CD1c-positive myeloid dendritic cell (primary cell): Measurements from ENCODE around the gene WWC1.
"Not testable (repeated sequence)": the region's sequence is repeated elsewhere in the genome, so short reads cannot be mapped to it uniquely, and the experiment has no call there.

Experiments used
- DNase-seq: peaks from one replicate; pipeline ENCODE4 v3.0.0-alpha.2; 2016; ENCODE audit errors: extremely low spot score

The WWC1 gene

DNA sequence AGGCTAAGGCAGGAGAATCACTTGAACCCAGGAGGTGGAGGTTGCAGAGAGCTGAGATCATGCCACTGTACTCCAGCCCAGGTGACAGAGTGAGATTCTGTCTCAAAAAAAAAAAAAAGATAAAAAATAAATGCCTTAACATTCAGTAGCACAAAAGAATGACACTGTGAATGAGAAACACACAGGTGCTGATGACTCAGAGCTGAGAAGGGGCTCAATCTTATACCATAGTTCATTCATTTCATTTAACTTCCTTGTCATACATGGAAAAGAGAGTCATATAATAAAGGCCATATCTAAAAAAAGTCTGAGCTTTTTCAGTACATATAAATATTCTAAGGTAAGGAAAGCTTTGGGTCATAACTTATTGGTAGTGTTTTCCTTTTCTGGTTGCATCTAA is 40.6 kb downstream of the WWC1 start:
- no peak for DNase-seq

DNA sequence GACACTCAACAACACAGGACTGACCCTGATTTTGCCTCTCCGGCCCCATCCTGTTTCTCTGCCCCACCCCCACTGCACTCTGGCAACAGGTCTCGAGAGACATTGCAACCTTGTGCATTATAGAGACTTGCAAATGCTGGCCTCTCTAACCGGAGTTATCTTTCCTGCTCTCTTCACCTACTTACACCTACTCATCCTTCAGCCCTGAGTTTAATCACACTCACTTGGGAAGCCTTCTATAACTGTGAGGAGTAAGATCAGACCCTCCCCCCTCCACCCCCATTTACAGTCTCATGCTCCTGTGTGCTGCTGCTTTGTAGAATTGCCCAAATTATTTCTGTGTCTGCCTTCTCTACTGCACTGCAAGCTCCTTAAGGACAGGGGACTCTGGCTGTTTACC is 42.8 kb downstream of the WWC1 start:
- no peak for DNase-seq

DNA sequence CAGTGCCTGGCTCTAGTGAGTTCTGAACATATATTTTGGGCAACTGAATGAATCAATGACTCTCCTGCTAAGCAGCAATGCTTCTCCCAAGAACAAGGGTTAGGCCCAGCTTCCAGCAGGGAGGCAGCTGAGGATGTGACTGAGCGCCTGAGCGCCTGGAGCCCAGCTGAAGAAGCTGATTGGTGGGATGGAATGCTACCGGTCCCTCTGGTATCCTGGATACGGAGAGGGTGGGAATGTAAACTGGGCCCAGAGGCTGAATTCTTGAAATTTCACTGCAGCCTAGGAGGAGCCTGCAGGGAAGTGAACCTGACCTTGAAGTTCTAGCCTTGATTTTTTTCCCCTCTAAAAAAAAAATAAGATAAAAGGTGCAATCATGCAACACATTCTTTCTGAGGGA is 43.2 kb downstream of the WWC1 start:
- no peak for DNase-seq

DNA sequence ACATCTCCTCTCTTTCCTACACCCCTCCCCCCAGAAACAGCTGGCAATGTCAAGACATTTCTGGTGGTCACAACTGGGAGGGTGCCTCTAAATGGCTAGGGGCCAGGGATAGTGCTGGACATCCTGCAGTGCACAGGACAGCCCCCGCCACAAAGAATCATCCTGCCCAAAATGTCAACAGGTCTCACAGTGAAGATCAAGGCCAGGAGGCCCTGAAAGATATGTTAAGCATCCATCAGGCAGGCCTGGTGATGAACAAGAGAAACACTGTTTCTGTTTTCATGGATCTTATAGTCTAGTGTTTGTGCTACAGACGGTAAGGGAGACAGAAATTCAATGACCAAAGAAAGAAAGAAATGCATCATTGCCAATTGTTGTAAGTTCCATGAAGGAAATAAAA is 45.9 kb downstream of the WWC1 start:
- DNase-seq: no peak

DNA sequence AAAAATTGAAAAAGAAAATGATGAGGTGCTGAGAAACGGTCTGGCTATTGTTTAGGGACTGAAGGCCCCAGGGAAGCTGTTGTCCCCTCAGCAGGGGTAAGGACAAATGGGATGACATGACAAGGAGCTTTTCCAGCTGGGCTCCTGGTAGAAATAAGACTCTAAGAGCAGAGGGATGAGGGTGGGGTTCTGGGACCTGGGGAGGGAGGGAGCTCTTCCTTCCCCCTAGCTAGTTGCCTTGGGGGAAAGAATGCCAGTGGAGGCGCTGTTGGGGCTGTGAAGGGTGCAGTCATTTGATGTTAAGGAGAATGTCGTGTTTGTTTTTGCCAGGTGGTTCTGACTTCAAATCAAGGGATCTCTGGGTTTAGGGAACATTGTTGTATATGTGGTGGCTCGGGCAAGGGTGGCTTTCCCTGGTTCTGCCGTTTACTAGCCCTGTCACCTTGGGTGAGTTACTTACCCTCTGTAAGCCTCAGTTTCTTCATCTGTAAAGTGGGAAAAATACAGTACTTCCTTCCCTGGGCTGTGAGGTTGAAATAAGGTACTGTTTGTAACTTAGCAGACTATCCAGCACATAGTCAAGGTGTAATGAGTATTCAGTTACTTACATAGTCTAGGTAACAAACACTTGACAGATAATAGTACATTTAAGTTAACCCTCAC is 47.8 kb downstream of the WWC1 start:
- no peak for DNase-seq

DNA sequence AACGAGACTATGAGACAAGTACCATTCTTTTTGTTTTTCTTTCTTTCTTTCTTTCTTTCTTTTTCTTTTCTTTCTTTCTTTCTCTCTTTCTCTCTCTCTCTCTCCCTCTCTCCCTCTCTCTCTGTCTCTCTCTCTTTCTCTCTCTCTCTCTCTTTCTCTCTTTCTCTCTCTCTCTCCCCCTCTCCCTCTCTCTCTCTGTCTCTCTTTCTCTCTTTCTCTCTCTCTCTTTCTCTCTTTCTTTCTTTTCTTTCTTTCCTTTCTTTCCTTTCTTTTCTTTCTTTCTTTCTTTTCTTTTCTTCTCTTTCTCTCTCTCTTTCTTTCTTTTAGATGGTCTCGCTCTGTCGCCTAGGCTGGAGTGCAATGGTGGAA is 48.3 kb downstream of the WWC1 start:
- DNase-seq: not testable (repeated sequence)

DNA sequence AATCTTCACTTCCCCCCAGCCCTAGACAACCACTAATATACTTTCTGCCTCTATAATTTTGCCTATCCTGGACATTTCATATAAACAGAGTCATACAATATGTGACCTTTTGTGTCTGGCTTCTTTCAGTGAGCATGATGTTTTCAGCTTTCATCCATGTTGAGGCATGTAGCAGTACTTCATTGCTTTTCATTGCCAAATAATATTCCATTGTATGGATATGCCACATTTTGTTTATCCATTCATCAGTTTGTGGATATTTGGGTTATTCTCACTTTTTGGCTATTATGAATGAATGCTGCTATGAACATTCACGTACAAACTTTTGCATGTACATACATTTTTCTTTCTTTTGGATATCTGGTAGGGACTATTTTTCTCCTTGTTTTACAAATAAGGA is 49.0 kb downstream of the WWC1 start:
- DNase-seq: no peak

DNA sequence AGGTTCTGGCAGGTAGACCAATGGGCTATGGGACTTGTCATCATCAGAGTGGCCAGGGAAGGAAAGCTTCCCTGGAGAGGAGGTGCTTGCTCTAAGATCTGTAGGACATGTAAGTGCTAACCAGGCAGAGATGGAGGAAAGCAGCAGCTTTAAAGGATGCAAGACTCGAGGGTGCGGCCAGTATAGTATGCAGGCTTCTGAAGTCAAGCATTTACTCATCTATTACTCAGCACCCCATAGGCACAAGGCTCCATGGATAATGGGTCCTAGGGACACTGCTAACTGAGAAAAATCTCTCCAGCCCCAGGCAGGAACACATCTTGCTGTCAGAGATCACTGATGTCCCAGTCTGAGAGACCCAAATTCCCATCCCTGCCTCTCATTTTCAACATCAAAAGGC is 49.7 kb downstream of the WWC1 start:
- DNase-seq: no peak

DNA sequence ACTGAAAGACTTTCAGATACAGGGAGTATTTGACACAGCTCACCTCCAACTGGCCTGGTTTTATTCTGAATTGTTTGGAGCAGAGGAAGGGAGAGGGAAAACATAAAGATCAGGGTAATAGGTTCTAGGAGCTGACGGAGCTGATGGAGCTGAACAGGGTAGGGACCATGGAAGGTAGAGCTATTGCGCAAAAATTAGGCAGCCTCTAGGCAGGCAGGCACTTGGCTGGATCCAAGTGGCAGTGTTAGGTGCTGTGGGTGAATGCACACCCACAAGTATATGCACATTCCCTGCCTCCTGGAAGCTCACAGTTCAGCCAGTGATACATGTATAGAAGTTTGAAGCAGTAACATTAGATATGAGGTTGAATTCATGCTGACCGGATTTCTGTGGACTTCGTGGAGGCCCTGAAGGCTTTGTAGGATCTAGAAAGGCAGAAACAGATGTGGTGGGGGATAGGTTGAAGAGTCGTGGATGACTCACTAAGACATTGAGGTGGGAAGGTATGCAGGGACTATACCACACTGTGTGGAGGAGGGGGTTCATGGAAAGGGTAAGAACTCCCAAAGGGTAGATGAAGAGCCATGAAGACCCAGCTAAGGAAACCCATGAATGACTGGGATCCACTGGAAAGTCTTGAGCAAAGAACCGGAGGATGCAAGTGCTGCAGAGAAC is 50.8 kb downstream of the WWC1 start:
- DNase-seq: no peak

DNA sequence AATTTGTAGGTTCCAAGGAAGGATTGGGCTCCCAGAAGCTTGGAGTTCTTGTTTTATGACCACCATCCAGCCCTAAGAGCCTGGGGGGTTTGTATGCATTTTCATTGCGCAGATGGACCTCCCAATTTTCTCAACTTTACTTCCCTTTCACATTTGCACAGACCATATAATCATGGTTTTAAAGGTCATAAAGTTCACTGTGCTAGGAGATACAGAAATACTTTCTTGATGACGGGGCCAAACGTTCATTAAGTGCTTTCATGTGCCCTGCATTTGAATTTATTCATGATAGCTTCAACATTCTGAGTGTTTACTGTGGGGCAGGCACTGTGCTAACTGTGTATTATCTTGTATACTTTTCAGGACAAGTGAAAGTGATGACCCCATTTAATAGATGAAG is 51.5 kb downstream of the WWC1 start:
- DNase-seq: no peak

DNA sequence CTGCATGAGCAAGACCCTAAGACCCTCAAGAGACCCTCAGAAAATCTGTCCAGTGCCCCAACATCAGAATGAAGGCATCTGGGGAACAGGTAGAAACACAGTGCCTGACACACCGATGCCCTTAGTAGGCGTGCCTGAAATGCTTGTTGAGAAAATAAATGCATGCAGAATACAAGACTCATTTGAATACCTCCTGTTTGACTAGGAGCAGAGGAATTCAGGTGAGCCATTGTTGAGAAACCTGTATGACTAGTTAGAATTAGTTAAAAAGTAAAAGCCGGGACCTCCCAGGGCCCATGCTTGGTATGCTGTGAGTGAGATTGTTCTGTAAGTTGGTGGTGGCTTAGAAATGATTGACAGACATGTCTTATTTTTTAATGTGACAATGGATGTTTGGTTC is 55.0 kb downstream of the WWC1 start:
- no peak for DNase-seq

DNA sequence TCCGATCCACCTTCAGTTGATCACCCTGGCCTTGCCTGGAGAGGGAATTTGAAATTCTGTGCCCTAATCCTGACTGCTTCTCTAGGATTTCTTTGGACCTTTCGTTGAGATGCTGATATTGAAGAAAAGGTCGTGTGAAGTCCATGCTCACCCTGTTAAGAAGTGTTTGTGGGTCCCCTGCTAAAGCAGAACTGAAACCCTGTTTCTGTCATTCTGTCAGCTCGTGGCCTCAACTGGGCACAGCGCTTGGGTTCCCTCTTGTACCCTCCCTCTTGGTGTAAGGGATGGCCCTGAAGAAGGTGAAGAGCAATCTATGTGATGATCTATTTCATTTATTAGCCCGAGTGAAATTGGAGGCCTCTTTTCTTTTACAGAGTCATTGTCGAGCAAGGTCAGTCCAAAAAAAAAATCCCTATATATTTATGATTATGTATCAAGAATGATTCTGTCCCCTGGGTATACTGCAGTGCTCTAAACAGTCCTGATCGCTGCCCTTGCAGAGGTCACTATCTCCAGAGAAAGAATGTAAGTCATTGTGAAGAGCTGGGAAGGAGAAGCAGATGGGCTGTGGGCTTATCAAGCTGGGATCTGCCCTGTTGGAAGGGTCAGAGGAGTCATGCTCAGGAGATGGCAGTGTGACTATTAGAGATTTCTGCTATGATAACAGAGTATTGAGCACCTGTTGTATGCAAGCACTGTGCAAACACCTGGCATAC is 56.1 kb downstream of the WWC1 start:
- no peak for DNase-seq

DNA sequence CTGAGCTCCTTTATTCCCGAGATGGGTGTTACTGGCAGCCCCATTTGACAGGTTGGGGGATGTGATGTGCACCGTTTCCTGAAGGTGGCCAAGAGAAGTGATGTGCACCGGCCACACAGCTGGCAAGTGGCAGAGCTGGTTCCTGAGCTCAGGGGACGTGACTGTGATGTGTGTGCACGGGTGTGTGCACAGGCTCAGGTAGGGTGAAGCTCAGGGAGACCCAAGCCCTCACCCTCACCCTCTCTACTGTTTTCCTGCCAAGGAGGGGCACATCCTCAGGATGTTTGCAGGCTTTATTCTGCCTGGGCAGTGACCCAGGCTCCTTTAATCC is 56.6 kb downstream of the WWC1 start:
- no peak for DNase-seq

DNA sequence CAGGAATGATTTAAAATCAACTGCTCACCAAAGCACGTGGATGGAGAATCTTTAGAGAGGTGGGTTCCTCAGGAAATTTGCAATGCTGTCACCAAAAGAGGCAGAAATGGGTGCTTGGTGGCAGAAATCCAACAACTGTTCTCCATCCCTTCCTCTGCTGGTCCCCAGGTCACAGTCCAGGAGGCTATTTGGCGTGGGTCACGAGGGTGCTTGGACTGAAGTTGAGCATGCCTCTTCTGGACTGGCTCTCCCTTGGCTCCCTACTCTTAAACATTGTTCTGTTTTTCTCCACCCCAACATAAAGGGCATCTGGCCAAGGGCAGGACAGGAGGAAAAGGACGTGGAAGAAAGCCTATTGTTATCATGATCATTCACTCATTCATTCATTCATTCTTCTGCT is 58.9 kb downstream of the WWC1 start:
- no peak for DNase-seq

DNA sequence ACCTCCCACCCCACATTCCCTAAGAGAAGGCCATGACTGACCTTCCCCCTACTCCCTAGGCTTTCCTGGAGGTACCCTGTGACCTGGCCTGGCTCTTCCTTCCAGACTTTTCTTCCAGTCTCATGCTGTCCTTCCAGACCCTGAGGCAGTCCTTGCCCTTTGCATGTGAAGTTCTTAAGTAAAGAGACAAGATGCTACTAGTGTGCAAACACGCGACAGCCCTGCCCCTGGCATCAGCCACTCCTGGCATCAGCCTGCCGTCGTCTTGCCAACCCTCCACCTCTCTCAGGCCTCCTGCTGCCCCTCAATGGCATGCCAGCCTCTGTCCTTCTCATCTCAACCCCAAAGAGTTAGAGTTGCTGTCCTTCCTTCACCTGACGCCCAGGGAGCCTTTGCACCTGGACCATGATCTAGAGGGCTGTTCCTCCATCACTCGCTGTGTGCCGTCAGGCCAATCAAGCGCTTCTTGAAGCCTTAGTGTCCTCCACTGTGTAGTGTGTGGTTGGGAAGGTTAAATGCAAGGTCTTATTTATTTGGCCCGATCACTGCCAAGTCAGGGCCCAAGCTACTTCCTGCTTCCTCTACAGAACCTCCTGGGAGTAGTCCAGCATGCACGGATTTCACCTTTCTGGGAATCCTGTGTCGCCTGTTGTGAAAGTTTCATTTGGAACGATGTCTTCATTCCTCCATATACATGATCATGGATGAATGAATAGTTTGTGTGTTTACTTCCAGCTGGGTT is 61.9 kb downstream of the WWC1 start:
- no peak for DNase-seq

DNA sequence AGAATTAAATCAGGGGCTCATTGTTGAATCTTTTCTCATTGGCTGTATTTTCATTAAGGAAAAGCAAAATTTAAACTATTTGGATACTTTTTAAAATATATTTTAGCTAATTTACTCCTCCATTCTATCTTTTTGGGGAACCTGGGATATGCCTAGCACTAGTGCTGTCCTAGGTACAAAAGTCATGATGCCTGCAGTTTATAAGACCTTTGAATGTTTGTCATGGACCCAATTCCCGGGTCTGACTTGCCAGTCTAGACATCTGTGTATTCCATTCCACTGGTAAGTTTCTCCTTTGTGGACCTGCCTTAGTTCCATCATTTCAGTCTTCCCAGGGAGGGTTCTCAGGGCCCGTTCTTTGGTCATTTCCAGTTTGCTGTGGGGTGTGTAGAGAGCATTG is 63.0 kb downstream of the WWC1 start:
- no peak for DNase-seq

DNA sequence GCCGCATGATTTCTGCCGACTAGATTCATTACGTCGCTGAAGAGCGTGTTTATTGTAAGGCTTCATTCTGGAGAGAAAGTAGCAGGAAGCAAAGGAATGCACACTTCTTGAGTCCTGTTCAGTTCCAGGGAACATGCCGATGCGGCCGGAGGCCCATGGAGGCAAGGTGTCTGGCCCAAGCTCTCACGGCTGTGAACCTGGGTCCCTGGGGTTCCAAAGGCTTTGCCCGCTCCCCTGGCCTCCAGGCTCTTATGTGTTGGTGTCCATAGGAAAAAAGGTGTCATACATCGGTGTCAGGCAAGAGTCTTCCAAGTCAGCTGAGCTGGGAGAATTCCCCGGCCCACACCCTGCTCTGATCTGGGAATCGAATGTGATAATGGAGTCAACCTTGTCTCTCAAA is 64.7 kb downstream of the WWC1 start:
- DNase-seq: no peak

DNA sequence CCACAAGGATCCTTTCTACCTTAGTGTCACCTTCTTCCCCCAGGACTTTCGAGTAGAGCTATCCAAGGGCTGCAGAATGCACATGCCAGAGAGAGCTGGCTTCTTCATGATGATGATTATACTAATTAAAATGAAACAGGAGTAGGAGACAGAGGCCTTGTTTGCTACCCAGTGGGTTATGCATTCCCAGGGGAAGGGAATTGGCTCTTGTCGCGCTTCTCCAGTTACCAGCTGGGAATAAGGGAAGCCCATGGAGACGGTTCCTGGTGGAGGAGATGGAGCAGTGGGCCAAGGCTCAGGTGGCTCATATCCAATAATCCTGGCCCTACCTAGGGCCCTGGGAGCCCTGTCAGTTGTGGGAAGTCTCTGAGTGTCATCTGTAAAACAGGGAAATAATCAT is 65.1 kb downstream of the WWC1 start:
- no peak for DNase-seq

DNA sequence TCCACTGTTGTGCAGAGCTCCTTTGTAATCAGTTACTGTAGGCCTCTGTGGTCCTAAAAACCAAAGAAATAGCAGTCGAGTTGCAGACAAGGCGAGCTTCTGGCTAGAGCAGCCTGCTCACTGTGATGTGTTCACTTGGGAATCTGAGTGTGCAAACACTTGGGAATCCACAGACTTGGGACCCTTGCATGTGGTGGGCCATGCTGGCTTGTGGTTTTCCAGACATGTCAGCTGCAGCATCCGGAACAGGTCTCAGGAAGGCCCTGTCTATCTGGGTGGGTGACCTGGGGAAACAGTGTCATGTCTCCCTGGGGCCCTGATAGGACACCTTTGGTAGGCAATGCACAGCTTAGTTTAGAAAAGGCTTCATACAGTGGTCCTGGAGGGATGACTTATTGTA is 66.4 kb downstream of the WWC1 start:
- no peak for DNase-seq

DNA sequence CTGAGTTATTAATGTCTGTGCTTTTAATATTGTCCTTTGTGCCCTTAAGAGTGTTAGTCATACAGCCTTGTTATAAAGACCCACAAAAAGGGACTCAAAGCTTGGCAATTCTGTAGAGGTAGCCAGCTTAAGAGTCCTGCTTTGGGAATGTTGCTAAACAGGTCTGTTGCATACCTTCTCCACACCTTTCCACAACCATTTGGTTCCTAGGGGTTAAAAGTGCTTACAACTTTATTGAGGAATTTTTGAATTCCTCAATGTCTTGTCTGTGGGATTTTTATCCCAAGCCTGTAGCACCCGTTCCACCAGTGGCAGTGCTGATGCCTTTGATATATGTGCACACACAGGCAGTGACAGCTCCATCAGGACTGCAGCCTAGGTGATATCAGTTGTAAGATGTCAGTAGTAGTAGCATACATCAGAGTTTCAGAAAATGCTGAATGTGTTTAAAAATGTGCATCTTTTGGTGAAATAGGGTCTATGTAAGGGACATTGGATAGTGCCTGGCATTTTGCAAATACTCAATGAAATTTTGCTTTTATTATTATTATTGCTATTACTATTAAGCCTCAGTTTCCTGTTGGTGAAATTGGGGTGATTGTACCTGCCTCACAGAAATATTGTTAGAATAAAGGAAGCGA is 68.5 kb downstream of the WWC1 start:
- DNase-seq: no peak

DNA sequence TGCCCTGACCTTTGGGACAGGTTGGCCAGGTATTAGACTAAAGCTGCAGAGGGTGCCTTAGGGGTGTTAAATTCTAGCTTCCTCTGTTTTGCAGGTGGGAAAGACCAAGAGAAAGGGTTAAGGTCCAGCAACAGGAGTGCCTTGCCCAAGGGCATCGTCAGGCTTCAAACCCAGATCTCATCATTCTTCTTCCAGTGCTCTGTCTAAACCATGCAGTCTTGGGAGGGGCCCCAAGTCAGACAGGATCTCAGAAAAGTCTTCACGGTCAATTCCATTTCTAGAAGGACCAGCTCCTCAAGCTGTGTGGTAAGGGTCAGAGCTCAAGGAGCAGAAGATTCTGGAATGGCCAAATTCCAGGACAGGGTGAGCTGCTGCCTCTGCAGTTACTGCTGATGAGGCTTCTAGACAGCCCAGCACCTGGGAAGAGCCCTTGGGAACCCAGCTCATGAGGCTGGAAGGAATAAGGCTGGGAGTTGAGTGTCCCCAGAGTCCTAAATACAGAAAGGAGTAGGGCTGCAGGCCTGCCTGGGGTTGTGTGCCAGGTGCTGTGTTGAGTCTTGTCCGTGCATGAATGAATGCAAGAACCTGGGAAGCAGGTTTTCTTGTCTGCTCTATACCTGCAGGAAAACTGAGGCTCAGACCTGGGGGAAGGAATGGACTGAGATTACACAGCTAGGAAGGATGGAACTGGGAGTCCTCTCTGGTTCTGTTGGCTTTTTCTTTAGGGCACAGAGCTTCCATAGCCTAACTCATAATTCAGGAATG is 69.3 kb downstream of the WWC1 start:
- no peak for DNase-seq
